Hepatocyte (in vitro differentiated cells): Measurements from ENCODE around the gene TMX1. TPM values are rescaled to one million over a fixed set of nuclear protein-coding genes. Genes with fewer than 3 reads are reported as not detected.

Experiments
- DNase-seq: peaks from one replicate; pipeline ENCODE4 v3.0.0-alpha.2; 2016; ENCODE audit warnings: low spot score
- H2AFZ ChIP-seq: fragments of 200-600 bp; sonication (generic); 2 replicates; pipeline ENCODE4 v1.6.0; 2016; ENCODE audit warnings: antibody characterized with exemption, mild to moderate bottlenecking
- H3K27ac ChIP-seq: fragments of 200-600 bp; sonication (generic); 2 replicates; pipeline ENCODE4 v1.5.1; 2016; ENCODE audit warnings: mild to moderate bottlenecking
- H3K27me3 ChIP-seq: fragments of 200-600 bp; sonication (generic); 2 replicates; pipeline ENCODE4 v1.6.1; 2016
- H3K36me3 ChIP-seq: fragments of 200-600 bp; sonication (generic); replicated peaks from 2 replicates; pipeline ENCODE4 v1.5.1; 2016; ENCODE audit warnings: low read depth; ENCODE audit not compliant: insufficient read depth
- H3K4me1 ChIP-seq: fragments of 200-600 bp; sonication (generic); 2 replicates; pipeline ENCODE4 v1.5.1; 2016; ENCODE audit warnings: mild to moderate bottlenecking, moderate library complexity; ENCODE audit not compliant: insufficient read depth
- H3K4me2 ChIP-seq: fragments of 200-600 bp; sonication (generic); 2 replicates; pipeline ENCODE4 v1.6.0; 2016
- H3K4me3 ChIP-seq: fragments of 200-600 bp; sonication (generic); 2 replicates; pipeline ENCODE4 v1.5.1; 2016; ENCODE audit warnings: mild to moderate bottlenecking
- H3K79me2 ChIP-seq: fragments of 200-600 bp; sonication (generic); 2 replicates; pipeline ENCODE4 v1.6.0; 2017; ENCODE audit warnings: mild to moderate bottlenecking
- H3K9me2 ChIP-seq: fragments of 200-600 bp; sonication (generic); replicated peaks from 2 replicates; pipeline ENCODE4 v1.6.0; 2017; ENCODE audit warnings: mild to moderate bottlenecking; ENCODE audit not compliant: insufficient read depth
- H3K9me3 ChIP-seq: fragments of 200-600 bp; sonication (generic); 2 replicates; pipeline ENCODE4 v1.5.1; 2016; ENCODE audit warnings: low read depth, mild to moderate bottlenecking
- H4K20me1 ChIP-seq: fragments of 200-600 bp; sonication (generic); 2 replicates; pipeline ENCODE4 v1.6.0; 2016; ENCODE audit warnings: mild to moderate bottlenecking; ENCODE audit not compliant: insufficient read depth, poor library complexity, severe bottlenecking
- EZH2 ChIP-seq: fragments of 200-600 bp; sonication (generic); IDR thresholded peaks from 2 replicates; pipeline ENCODE4 v1.6.1; 2016; ENCODE audit warnings: antibody characterized with exemption, mild to moderate bottlenecking, borderline replicate concordance
- EZH2phosphoT487 ChIP-seq: fragments of 200-600 bp; sonication (generic); IDR thresholded peaks from one replicate; pipeline ENCODE4 v1.6.1; 2018; ENCODE audit warnings: antibody characterized with exemption, mild to moderate bottlenecking, low read depth, moderate library complexity; ENCODE audit not compliant: unreplicated experiment, severe bottlenecking
- WGBS: methylation state at CpG from one replicate; pipeline ENCODE4 v1.1.6; 2016; ENCODE audit warnings: low lambda C conversion rate; ENCODE audit errors: missing lambda C conversion rate; 5-methylcytosine and 5-hydroxymethylcytosine counted together
- polyA plus RNA-seq: library from polyadenylated mRNA; unstranded; fragments of >200 nt; fragmentation: Nextera tagmentation; extraction: Ambion mirVana; gene quantifications from 2 replicates; pipeline ENCODE4 v1.2.1, GENCODE V29; 2016
- total RNA-seq: library from RNA; depleted of rRNA; stranded (reverse); fragments of >200 nt; gene quantifications from 2 replicates; pipeline ENCODE4 v1.2.3, GENCODE V29; 2014
- TF ChIP-seq, protein P1 (sequence below): fragments of 200-600 bp; sonication (generic); IDR thresholded peaks from 2 replicates; pipeline ENCODE4 v1.5.1; 2016; ENCODE audit warnings: antibody characterized with exemption, mild to moderate bottlenecking; ENCODE audit not compliant: poor library complexity

The TMX1 gene
- total and polyA plus RNA-seq, 2 experiments from 2014 or later: 39.9 to 48.6 TPM

DNA sequence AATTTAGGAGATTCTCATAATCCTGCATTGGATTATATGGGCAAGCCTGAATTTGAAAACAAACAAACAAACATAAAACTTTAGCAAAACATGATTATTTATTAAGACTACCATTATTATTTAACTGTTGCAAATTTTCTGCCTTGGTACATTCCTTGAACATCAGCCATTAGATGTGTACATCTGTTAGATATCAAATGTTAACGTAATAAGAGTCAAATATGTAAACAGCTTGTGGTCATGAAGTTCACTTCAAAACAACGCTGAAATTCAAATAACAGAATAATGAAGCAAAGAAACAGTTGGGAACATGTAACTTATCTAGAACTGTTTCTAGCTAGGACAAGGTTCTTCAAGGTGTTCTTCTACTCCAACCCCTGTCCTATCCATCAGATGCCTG is 14.3 kb upstream of the TMX1 start:
- TF ChIP-seq EZH2 (no peak), EZH2phosphoT487 (no peak)
- TF ChIP-seq, protein P1, sequence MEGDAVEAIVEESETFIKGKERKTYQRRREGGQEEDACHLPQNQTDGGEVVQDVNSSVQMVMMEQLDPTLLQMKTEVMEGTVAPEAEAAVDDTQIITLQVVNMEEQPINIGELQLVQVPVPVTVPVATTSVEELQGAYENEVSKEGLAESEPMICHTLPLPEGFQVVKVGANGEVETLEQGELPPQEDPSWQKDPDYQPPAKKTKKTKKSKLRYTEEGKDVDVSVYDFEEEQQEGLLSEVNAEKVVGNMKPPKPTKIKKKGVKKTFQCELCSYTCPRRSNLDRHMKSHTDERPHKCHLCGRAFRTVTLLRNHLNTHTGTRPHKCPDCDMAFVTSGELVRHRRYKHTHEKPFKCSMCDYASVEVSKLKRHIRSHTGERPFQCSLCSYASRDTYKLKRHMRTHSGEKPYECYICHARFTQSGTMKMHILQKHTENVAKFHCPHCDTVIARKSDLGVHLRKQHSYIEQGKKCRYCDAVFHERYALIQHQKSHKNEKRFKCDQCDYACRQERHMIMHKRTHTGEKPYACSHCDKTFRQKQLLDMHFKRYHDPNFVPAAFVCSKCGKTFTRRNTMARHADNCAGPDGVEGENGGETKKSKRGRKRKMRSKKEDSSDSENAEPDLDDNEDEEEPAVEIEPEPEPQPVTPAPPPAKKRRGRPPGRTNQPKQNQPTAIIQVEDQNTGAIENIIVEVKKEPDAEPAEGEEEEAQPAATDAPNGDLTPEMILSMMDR: no peak
- H3K4me2 ChIP-seq: no peak overlapping the region
- H3K27me3 ChIP-seq: no peaks in the 10 kb centered on the region
- DNase-seq: no peak
- H3K36me3 ChIP-seq: no peaks in the 10 kb centered on the region
- WGBS: 59% methylated on average over 2 of the region's 2 CpGs
- H3K4me1 ChIP-seq: no peaks in the 10 kb centered on the region
- no peak overlapping the region for H2AFZ ChIP-seq
- no peaks in the 10 kb centered on the region for H4K20me1 ChIP-seq
- no peak overlapping the region for H3K27ac ChIP-seq
- H3K79me2 ChIP-seq: no peaks in the 10 kb centered on the region
- no peak overlapping the region for H3K4me3 ChIP-seq
- H3K9me2 ChIP-seq: no peaks in the 10 kb centered on the region
- H3K9me3 ChIP-seq: no peaks in the 10 kb centered on the region

GRCh38 chr14:51228391-51228790 is 11.7 kb upstream of the TMX1 start:
- Histone ChIP-seq H3K9me2 (no peaks in the 10 kb centered on the region), H4K20me1 (no peaks in the 10 kb centered on the region), H3K9me3 (no peaks in the 10 kb centered on the region), H3K27ac (no peak overlapping the region), H3K4me3 (no peak overlapping the region), H3K27me3 (no peaks in the 10 kb centered on the region), H3K36me3 (no peaks in the 10 kb centered on the region), H3K4me1 (no peaks in the 10 kb centered on the region), H3K4me2 (no peak overlapping the region), H2AFZ (no peak overlapping the region), H3K79me2 (no peaks in the 10 kb centered on the region)
- TF ChIP-seq EZH2phosphoT487 (no peak), EZH2 (no peak)
- TF ChIP-seq, protein P1: no peak
- DNase-seq: no peak

DNA sequence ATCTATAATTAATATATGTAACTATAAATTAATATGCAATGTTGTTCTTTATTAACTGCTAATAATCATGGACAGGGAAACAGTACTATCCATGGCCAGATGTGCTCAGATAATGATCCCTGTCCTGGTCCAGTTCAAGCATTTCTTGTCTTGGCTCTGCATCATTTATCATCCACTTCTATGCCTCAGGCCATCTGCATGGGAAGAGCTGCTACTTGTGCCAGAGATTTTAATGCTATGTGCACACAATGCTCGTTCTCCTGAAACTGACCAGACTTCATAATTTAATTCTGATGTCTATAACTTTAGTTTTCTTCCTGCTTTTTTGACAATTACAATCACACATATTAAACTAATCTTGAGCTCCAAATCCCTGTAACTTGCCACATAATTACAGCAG is 11.2 kb upstream of the TMX1 start:
- Histone ChIP-seq H2AFZ (no peak overlapping the region), H3K9me2 (no peaks in the 10 kb centered on the region), H3K36me3 (no peaks in the 10 kb centered on the region), H3K27ac (no peak overlapping the region), H3K4me2 (no peak overlapping the region), H3K4me1 (no peaks in the 10 kb centered on the region), H3K27me3 (no peaks in the 10 kb centered on the region), H3K9me3 (no peaks in the 10 kb centered on the region), H3K79me2 (no peaks in the 10 kb centered on the region), H4K20me1 (no peaks in the 10 kb centered on the region), H3K4me3 (no peak overlapping the region)
- DNase-seq: no peak
- TF ChIP-seq, protein P1: no peak
- TF ChIP-seq EZH2phosphoT487 (no peak), EZH2 (no peak)
- WGBS: 40% methylated on average over 1 of the region's 1 CpG

- H3K27me3 ChIP-seq: no peaks in the 10 kb centered on the region
- no peaks in the 10 kb centered on the region for H3K9me2 ChIP-seq
- no peaks in the 10 kb centered on the region for H3K36me3 ChIP-seq
- no peaks in the 10 kb centered on the region for H3K9me3 ChIP-seq
- no peaks in the 10 kb centered on the region for H4K20me1 ChIP-seq
- H3K4me1 ChIP-seq: peaks cover under 1% of the 10 kb centered on the region
- peaks cover 12% of the 10 kb centered on the region for H3K79me2 ChIP-seq
- H3K4me3 ChIP-seq: no peak overlapping the region
- no peak overlapping the region for H2AFZ ChIP-seq
- TF ChIP-seq EZH2 (no peak), EZH2phosphoT487 (no peak)
- TF ChIP-seq, protein P1: no peak
- no peak for DNase-seq
- H3K4me2 ChIP-seq: no peak overlapping the region
- no peak overlapping the region for H3K27ac ChIP-seq
Measured at GRCh38 chr14:51236314-51236713, 3.7 kb upstream of the TMX1 start.
